ENCODE results near the gene KCNE2. TPM values are rescaled to one million over a fixed set of nuclear protein-coding genes. Genes with fewer than 3 reads are reported as not detected.
A peak's percentile ranks its signal among the peaks of the same experiment; 100 is the strongest.

The KCNE2 gene
- total and polyA plus RNA-seq, 2 of the 8 experiments (the other 6 are each of a cell fraction or from before 2014, with no cell fraction given) = 0.09 to 0.37 TPM

- Histone ChIP-seq H3K18ac (ENCODE audit: extremely low read depth, low read length) (no peak overlapping the region), H4K5ac (ENCODE audit: insufficient read length, low read depth, low read length) (no peak overlapping the region), H3K56ac (replicated peaks; ENCODE audit: insufficient read length, low read depth, low read length) (no peak overlapping the region), H2AFZ (ENCODE audit: low read length) (no peak overlapping the region), H4K8ac (ENCODE audit: extremely low read depth, insufficient read depth, low read length) (no peak overlapping the region), H3K4me1 (replicated peaks in 1 of 4; ENCODE audit: control insufficient read depth in 3 of 4, insufficient read depth in 4 of 4, low read length in 3 of 4) (no peaks in the 10 kb centered on the region), H3K4me2 (ENCODE audit: insufficient read depth in 1 of 2, low read depth in 2 of 2, low read length in 2 of 2) (no peak overlapping the region), H3K23ac (ENCODE audit: insufficient read length) (no peak overlapping the region), H3K23me2 (ENCODE audit: low read depth, low read length) (no peaks in the 10 kb centered on the region), H3K4me3 (ENCODE audit: extremely low read depth in 1 of 4, insufficient read depth in 2 of 4, low read depth in 3 of 4, low read length in 4 of 4) (no peak overlapping the region), H2AK5ac (ENCODE audit: low read depth, low read length) (no peak overlapping the region), H3K36me3 (ENCODE audit: control insufficient read depth in 2 of 4, insufficient read depth in 4 of 4, low read length in 3 of 4) (no peaks in the 10 kb centered on the region), H3K9ac (replicated peaks in 1 of 4; ENCODE audit: extremely low read depth in 1 of 4, low read depth in 3 of 4, low read length in 3 of 4) (no peak overlapping the region), H3K27me3 (replicated peaks in 1 of 4; ENCODE audit: control insufficient read depth in 3 of 4, extremely low read depth in 1 of 4, insufficient read depth in 3 of 4, low read length in 3 of 4) (no peaks in the 10 kb centered on the region), H3K79me1 (ENCODE audit: low read depth, low read length) (no peaks in the 10 kb centered on the region), H3K14ac (ENCODE audit: insufficient read length) (no peak overlapping the region), H2BK15ac (ENCODE audit: low read length) (no peak overlapping the region), H4K20me1 (replicated peaks in 1 of 2; ENCODE audit: control insufficient read depth in 1 of 2, insufficient read depth in 2 of 2, low read length in 2 of 2) (no peaks in the 10 kb centered on the region), H2BK5ac (ENCODE audit: low read depth, low read length) (no peak overlapping the region), H4K91ac (replicated peaks; ENCODE audit: insufficient read length, low read length) (no peak overlapping the region), H3K4ac (replicated peaks; ENCODE audit: insufficient read length, low read depth, low read length) (no peak overlapping the region), H3K79me2 (ENCODE audit: control insufficient read depth in 1 of 2, insufficient read depth in 2 of 2, low read length in 2 of 2) (no peaks in the 10 kb centered on the region), H2BK20ac (ENCODE audit: low read length) (no peak overlapping the region), H3K27ac (ENCODE audit: low read depth, low read length) (no peak overlapping the region), H2BK12ac (ENCODE audit: low read depth, low read length) (no peak overlapping the region), H3K9me3 (ENCODE audit: insufficient read depth in 2 of 2, low read depth in 1 of 2, low read length in 1 of 2) (no peaks in the 10 kb centered on the region), H2BK120ac (replicated peaks; ENCODE audit: low read depth, low read length) (no peak overlapping the region)
- DNase-seq (ENCODE audit: low read depth in 1 of 2, low spot score in 2 of 2) (peak in 1 of 2 experiments; percentile 24), FAIRE-seq (no peak)
- TF ChIP-seq GTF2F1 (IDR thresholded peaks at IDR 0.05; ENCODE audit: borderline replicate concordance, low read depth, low read length) (no peak), BRCA1 (IDR thresholded peaks at IDR 0.05; ENCODE audit: low read depth, low read length) (no peak)
- 95% methylated on average over 12 of the region's 12 CpGs; no CpG with 5 or more reads in 1 of the 2 experiments for WGBS, 2 experiments (ENCODE audit: extremely low coverage in 1 of 2, insufficient coverage in 1 of 2, insufficient read length in 1 of 2, insufficient replicate concordance in 2 of 2, low coverage in 1 of 2, low lambda C conversion rate in 2 of 2, missing lambda C conversion rate in 1 of 2)
- ChIA-PET CTCF (ENCODE audit: partially characterized antibody) (interaction anchor here (1.0 to 1.6 kb wide), 4 partner anchors 10 to 240 kb away, joined by 3 to 6 read pairs (median 3); no protein-coding TSS in a partner anchor), POLR2A (ENCODE audit: partially characterized antibody) (no interaction called here)
Observed at GRCh38 chr21:34360488-34361241, 3.1 kb upstream of the KCNE2 start.

Measured in H1 (cell line).